Endothelial cell of umbilical vein (primary cell): Measurements from ENCODE around the gene GGA1. TPM values are rescaled to one million over a fixed set of nuclear protein-coding genes. Genes with fewer than 3 reads are reported as not detected.

Source experiments
- BruUV-seq: library from RNA; stranded (reverse); fragments of 400-500 nt; replicated peaks from 2 replicates; lab custom pipeline; 2021; lab: Mats Ljungman, UMichigan
- CTCF ChIA-PET: fragments of 300-600, 350-600 bp; sonication (Branson Sonifier 250); formaldehyde crosslinking; loops from one replicate; lab custom pipeline; 2021; ENCODE audit warnings: antibody characterized with exemption, inconsistent platforms; lab: Charles Lee
- POLR2A ChIA-PET: fragments of 300-600, 350-600 bp; sonication (Branson Sonifier 250); formaldehyde crosslinking; loops from one replicate; lab custom pipeline; 2021; ENCODE audit warnings: antibody characterized with exemption, inconsistent platforms; lab: Charles Lee
- DNase-seq: peaks from one replicate; pipeline ENCODE4 v3.0.0-alpha.2; 2011; ENCODE audit warnings: low read depth, low spot score
- FAIRE-seq: peaks from 2 replicates; lab custom pipeline; 2011; peaks lifted over from hg19 to GRCh38; lab: Jason Lieb, UNC
- H2AFZ ChIP-seq: 2 replicates; pipeline ENCODE4 v1.6.0; 2012; ENCODE audit warnings: low read depth, low read length, control low read depth, inconsistent platforms
- H3K27ac ChIP-seq: 2 replicates; pipeline ENCODE4 v1.5.1; 2011; ENCODE audit warnings: low read depth, mild to moderate bottlenecking, control low read depth, low read length, moderate library complexity; ENCODE audit not compliant: insufficient read depth
- H3K27me3 ChIP-seq, 2 experiments: 2 replicates each; pipeline versions ENCODE4 v1.6.0 to v1.6.1; 2011; ENCODE audit warnings: low read length in 2 of 2, mixed read lengths in 1 of 2; ENCODE audit not compliant: control insufficient read depth in 2 of 2, insufficient read depth in 2 of 2
- H3K36me3 ChIP-seq, 2 experiments: 2 replicates in 1 of 2; 3 replicates in 1 of 2; pipeline ENCODE4 v1.5.1; 2011; ENCODE audit warnings: low read length in 2 of 2, mild to moderate bottlenecking in 1 of 2, moderate library complexity in 1 of 2; ENCODE audit not compliant: control insufficient read depth in 2 of 2, insufficient read depth in 2 of 2; ENCODE audit errors: extremely low read depth in 1 of 2
- H3K4me1 ChIP-seq: 3 replicates; pipeline ENCODE4 v1.5.1; 2011; ENCODE audit warnings: mild to moderate bottlenecking, low read length; ENCODE audit not compliant: control insufficient read depth, insufficient read depth; ENCODE audit errors: extremely low read depth
- H3K4me2 ChIP-seq: 2 replicates; pipeline ENCODE4 v1.6.1; 2011; ENCODE audit warnings: low read length, control low read depth, mixed read lengths; ENCODE audit not compliant: insufficient read depth
- H3K4me3 ChIP-seq, 3 experiments: fragments of 200-600 bp in 1 of 3; sonication (generic), shearing (Covaris generic) in 1 of 3; replicated peaks in 1 of 3; 2 replicates each; pipeline ENCODE4 v1.5.1; 2011 to 2016; ENCODE audit warnings: control low read depth in 3 of 3, low read length in 3 of 3, mild to moderate bottlenecking in 2 of 3, inconsistent platforms in 1 of 3, low read depth in 1 of 3, moderate library complexity in 1 of 3; ENCODE audit not compliant: insufficient read depth in 1 of 3
- H3K79me2 ChIP-seq: 2 replicates; pipeline ENCODE4 v1.6.0; 2012; ENCODE audit warnings: low read length, inconsistent platforms; ENCODE audit not compliant: control insufficient read depth, insufficient read depth
- H3K9ac ChIP-seq: replicated peaks from 2 replicates; pipeline ENCODE3; 2011; ENCODE audit warnings: low read length, control low read depth; ENCODE audit not compliant: insufficient read depth; ENCODE audit errors: extremely low read depth
- H3K9me1 ChIP-seq: replicated peaks from 3 replicates; pipeline ENCODE4 v1.6.0; 2011; ENCODE audit warnings: mild to moderate bottlenecking, low read length; ENCODE audit not compliant: control insufficient read depth, insufficient read depth; ENCODE audit errors: extremely low read depth
- H3K9me3 ChIP-seq: replicated peaks from 2 replicates; pipeline ENCODE4 v1.5.1; 2012; ENCODE audit warnings: low read length, inconsistent platforms; ENCODE audit not compliant: control insufficient read depth, insufficient read depth
- H4K20me1 ChIP-seq: replicated peaks from 2 replicates; pipeline ENCODE3; 2011; ENCODE audit warnings: mild to moderate bottlenecking, low read length; ENCODE audit not compliant: control insufficient read depth, insufficient read depth; ENCODE audit errors: extremely low read depth
- CTCF ChIP-seq, 2 donors: IDR thresholded peaks; 1 replicate in 1 of 2; 2 replicates in 1 of 2; pipeline ENCODE4 v1.5.1; 2011; ENCODE audit warnings: low read length in 2 of 2, mild to moderate bottlenecking in 2 of 2, moderate library complexity in 2 of 2, control low read depth in 1 of 2, inconsistent platforms in 1 of 2, low read depth in 1 of 2; ENCODE audit not compliant: insufficient read depth in 1 of 2; ENCODE audit errors: extremely low read depth in 1 of 2
- EZH2 ChIP-seq: IDR thresholded peaks from 2 replicates; pipeline ENCODE4 v1.6.1; 2012; ENCODE audit warnings: borderline replicate concordance, low read depth, mild to moderate bottlenecking, moderate library complexity, low read length, inconsistent platforms; ENCODE audit not compliant: severe bottlenecking
- FOS ChIP-seq: IDR thresholded peaks from 2 replicates; pipeline ENCODE4 v1.6.1; 2011; ENCODE audit warnings: mild to moderate bottlenecking, low read length, moderate library complexity, borderline replicate concordance; ENCODE audit not compliant: insufficient read depth
- GATA2 ChIP-seq: IDR thresholded peaks from 2 replicates; pipeline ENCODE4 v1.7.0; 2011; ENCODE audit warnings: low read depth, mild to moderate bottlenecking, moderate library complexity, mixed read lengths, low read length; ENCODE audit not compliant: insufficient read length, insufficient read depth
- JUN ChIP-seq: IDR thresholded peaks from 2 replicates; pipeline ENCODE4 v1.6.1; 2011; ENCODE audit warnings: borderline replicate concordance, low read depth; ENCODE audit not compliant: insufficient read length, insufficient read depth
- MAX ChIP-seq: IDR thresholded peaks from 2 replicates; pipeline ENCODE4 v1.6.1; 2011; ENCODE audit not compliant: insufficient read depth, insufficient read length
- MYC ChIP-seq: IDR thresholded peaks from one replicate; pipeline ENCODE4 v1.6.1; 2011; ENCODE audit warnings: mild to moderate bottlenecking, low read depth, low read length
- POLR2A ChIP-seq: IDR thresholded peaks from 2 replicates; pipeline ENCODE4 v1.6.1; 2012; ENCODE audit warnings: low read depth, mild to moderate bottlenecking, control low read depth, low read length
- POLR2AphosphoS5 ChIP-seq: IDR thresholded peaks from 2 replicates; pipeline ENCODE4 v1.6.1; 2012; ENCODE audit warnings: low read depth, mild to moderate bottlenecking, control low read depth, low read length, moderate library complexity; ENCODE audit not compliant: insufficient read depth
- dilution Hi-C: fragments of 300-500 bp; cut with MboI; formaldehyde crosslinking; loops from one replicate; pipeline ENCODE4 v1.15.0; 2019; ENCODE audit warnings: low sequenced_read_pairs; ENCODE audit not compliant: extremely low pct_ligation_motif_present
- intact Hi-C: fragments of 100-400 bp; cut with micrococcal nuclease; formaldehyde crosslinking; loops from one replicate; pipeline ENCODE4 v1.10.0; 2022
- polyA plus RNA-seq, 4 experiments: library from polyadenylated mRNA; depleted of rRNA in 3 of 4; stranded (reverse) in 3 of 4; unstranded in 1 of 4; fragments of >200 nt; gene quantifications; 2 replicates each; pipeline versions ENCODE4 v1.2.1 to v1.2.3, GENCODE V29; 2011 to 2012; ENCODE audit warnings: missing spikeins in 1 of 4
- total RNA-seq: library from RNA; stranded (reverse); gene quantifications from 2 replicates; pipeline ENCODE4 v1.2.3, GENCODE V29; 2021

Gene GGA1
- total and polyA plus RNA-seq, 2 donors (not counting 3 experiments of a cell fraction or from before 2014, with no cell fraction given) = 54.1 to 67.5 TPM

DNA sequence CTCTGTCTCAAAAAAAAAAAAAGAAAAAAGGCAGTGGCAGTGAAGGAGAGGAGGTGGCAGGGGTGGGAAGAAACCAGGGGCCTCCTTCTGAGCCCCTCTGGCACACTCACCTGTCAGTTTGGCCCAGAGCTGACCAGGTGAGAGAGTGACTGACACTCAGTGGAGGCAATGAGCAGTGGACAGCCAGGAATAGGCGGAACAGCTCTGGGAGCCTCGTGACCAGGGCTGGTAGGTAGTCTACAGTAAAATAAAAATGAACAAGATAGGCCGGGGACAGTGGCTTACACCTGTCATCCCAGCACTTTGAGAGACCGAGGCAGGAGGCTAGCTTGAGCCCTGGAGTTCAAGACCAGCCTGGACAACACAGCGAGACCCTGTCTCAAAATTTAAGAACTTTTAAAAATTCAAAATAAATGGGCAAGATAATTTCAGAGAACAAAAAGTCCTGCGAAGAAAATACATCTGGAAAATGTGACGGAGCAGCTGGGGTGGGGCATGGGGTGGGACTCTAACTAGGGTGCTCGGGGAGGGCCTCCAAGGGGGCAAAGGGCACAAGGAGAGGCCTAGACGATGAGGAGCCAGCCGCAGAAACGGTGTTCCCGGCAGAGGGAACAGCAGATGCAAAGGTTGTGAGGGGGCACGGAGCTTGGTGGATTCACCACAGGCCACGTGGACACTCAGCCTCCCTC lies 46.1 kb downstream of the GGA1 start:
- Histone ChIP-seq H4K20me1 (no peaks in the 10 kb centered on the region), H3K4me2 (no peak overlapping the region), H3K4me1 (peaks cover 14% of the 10 kb centered on the region), H2AFZ (no peak overlapping the region), H3K9me3 (no peaks in the 10 kb centered on the region), H3K9ac (no peak overlapping the region), H3K9me1 (no peaks in the 10 kb centered on the region), H3K4me3 (no peak overlapping the region), H3K27me3 (no peaks in the 10 kb centered on the region), H3K79me2 (peaks cover 7% of the 10 kb centered on the region), H3K27ac (no peak overlapping the region), H3K36me3 (no peaks in the 10 kb centered on the region)
- POLR2A ChIA-PET = interaction anchor here (0.7 kb wide), 2 partner anchors 12 to 26 kb away, joined by 3 read pairs; no protein-coding TSS in a partner anchor
- FAIRE-seq = no peak
- CTCF ChIA-PET = no interaction called here
- intact Hi-C loops = no loop called here
- dilution Hi-C loops = no loop called here
- no TSS peak for BruUV-seq
- no peak for DNase-seq
- TF ChIP-seq POLR2A = no peak
- no peak for TF ChIP-seq POLR2AphosphoS5
- no peak for TF ChIP-seq JUN
- no peak for TF ChIP-seq GATA2
- no peak for TF ChIP-seq MAX
- no peak for TF ChIP-seq EZH2
- TF ChIP-seq MYC = no peak
- no peak for TF ChIP-seq CTCF (IDR thresholded peaks at IDR 0.05; ENCODE audit: extremely low read depth in 1 of 2, insufficient read depth in 1 of 2, low read depth in 1 of 2, low read length in 2 of 2)
- no peak for TF ChIP-seq FOS
